Forelimb muscle (tissue), 1 donor: ENCODE results near the gene RRP1. TPM values are rescaled to one million over a fixed set of nuclear protein-coding genes. Genes with fewer than 3 reads are reported as not detected.
"Not testable (repeated sequence)": the region's sequence is repeated elsewhere in the genome, so short reads cannot be mapped to it uniquely, and the experiment has no call there.

Experiments used
- DNase-seq: peaks from one replicate; pipeline ENCODE4 v3.0.0-alpha.2; 2013; ENCODE audit warnings: low read depth
- polyA plus RNA-seq: library from polyadenylated mRNA; unstranded; fragments of 120-200 nt; gene quantifications from one replicate; pipeline ENCODE4 v1.2.1, GENCODE V29; 2013; ENCODE audit not compliant: insufficient read length

The RRP1 gene
- polyA plus RNA-seq, 1 donor = 16.9 TPM

DNA sequence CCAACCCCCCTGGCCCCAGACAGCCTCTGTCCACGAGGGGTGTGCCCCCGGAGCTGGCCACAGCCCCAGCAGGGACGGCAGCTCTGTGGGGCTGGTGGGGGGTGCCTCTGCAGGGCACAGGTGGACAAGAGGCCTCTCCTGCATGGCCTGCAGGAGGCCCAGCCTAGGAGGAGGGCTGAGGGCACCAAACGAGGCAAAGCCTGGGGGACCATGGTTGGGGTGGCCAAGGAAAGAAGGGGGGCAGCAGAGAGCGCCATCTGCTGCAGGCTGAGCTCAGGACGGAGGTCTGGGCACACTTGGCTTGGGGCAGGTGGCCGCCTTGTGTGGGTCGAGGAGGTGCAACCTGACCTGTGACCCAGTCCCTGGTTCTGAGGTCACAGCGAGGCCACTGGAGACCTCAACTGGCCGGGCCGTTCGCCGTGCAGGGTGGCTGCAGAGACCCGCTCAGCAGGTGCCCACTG is 27.3 kb downstream of the RRP1 start:
- DNase-seq = no peak

- no peak for DNase-seq
These were observed 28.0 kb downstream of the RRP1 start for GRCh38 chr21:43817157-43818086.

DNA sequence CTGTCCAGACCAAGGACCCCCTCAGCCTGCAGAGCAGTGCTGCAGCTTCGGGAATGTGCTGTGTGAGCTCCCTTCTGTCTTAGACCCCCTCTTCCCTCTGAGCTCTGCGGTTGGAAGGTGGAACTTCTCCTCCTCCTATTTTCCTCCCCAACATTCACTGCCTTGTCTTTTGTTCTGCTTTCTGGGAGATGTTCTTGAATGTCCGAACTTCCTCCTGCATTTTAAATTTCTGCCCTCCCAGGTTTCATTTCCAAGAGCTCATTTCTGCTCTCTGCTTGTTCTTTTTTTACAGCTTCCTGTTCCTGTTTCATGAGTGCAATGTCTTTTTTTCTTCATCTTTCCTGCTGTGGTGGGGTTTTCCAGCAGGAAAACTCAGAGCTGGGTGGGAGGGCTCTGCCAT is 29.3 kb downstream of the RRP1 start:
- no peak for DNase-seq

DNA sequence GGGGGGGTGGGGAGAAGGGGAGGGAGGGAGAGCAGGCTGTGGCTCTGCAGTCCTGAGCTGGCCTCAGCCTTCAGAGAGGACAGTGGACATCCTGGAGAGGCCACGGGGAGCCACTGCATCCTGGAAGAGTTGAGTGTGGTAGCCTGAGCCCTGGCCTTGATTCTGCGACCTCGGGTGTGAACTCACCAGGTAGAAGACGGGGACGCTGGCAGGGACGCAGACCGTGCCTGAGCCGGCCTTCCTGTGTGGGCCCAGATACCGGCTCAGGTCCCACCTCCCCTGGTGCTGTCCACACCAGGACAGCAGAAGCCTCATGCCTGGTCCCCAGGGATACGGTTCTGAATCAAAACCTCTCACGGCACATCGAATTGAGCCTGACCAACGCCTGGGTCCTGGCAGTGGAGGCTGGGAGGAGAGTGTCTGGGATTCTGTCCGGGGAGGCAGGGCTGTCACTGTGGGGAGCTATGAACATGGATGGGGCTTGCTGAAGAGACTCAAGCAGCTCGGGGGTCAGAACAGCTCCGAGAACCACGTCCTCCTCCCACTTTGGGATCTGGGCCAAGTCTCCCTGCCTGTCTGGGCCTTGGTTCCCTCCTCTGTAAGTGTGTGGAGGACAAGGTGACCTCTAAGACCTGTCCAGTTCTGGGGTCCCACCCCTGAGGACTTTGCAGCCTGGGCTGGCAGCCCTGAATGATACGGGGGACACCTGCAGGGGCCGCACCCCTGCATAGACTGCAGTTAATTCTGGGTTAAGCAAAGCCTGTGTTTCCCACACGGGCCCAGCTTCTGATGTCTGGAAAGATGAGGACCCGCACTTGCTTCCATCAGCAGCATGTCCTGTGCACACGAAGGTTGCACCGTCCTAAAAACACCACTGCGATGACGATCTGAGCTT is 30.4 kb downstream of the RRP1 start:
- DNase-seq = no peak

GRCh38 chr21:43820466-43820865 is 31.1 kb downstream of the RRP1 start:
- DNase-seq = no peak

DNA sequence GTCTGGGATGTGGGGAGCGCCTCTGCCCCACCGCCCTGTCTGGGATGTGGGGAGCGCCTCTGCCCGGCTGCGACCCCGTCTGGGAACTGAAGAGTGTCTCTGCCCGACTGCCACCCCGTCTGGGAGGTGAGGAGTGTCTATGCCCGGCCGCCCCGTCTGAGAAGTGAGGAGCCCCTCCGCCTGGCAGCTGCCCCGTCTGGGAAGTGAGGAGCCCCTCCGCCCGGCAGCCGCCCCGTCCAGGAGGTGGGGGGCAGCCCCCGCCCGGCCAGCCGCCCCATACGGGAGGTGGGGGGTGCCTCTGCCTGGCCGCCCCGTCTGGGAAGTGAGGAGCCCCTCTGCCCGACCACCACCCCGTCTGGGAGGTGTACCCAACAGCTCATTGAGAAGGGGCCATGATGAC is 32.8 kb downstream of the RRP1 start:
- not testable (repeated sequence) for DNase-seq

DNA sequence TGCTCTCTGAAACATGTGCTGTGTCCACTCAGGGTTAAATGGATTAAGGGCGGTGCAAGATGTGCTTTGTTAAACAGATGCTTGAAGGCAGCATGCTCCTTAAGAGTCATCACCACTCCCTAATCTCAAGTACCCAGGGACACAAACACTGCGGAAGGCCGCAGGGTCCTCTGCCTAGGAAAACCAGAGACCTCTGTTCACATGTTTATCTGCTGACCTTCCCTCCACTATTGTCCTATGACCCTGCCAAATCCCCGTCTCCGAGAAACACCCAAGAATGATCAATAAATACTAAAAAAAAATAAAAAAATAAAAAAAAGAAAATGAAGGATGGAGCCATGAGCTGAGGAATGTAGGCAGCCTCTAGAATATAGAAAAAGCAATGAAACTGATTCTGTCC is 33.4 kb downstream of the RRP1 start:
- not testable (repeated sequence) for DNase-seq

DNA sequence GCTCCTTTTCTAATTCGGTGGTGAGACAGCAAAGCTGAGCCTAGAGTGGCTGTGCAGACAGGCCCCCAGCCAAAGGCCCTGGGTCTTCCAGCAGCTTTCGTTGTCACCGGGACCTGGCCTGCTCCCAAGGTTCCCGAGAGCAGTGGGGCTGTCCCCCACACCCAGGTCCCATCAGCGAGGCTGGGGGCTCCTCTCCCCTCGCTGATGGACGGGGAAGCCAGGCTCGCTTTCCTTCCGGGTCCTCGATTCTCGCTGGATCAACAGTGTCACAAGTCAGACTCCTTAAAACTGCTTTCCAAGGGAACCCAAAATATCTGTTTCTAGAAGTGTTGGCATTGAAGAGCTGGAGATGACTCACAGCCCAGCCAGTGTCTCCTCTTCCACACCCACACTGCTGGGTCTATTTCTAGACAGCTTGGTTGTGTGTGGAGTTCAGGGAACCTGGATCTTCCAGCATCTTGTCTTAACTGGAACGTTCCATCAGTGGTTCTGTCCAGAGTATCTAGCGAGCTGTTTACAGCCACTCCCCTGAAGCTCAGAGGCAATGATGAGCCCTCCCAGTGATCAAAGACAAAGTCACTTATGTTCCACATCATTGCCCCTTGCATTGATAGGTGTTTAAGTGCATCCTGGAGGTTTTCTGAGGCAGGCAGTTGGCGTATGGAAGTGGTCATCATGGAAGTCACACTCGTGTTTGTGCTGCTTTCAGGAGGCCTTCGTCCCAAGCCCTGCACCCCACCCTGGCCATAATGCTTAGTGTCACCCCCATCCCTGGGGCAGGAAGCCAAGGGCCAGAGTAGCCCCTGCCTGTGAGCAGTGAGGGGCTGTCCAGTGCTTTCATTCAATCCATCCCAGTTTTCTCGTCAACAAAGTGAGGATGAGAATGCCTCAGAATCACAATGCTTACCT is 35.2 kb downstream of the RRP1 start:
- DNase-seq = no peak

- DNase-seq = no peak
These were observed 36.0 kb downstream of the RRP1 start for GRCh38 chr21:43825242-43825935.

GRCh38 chr21:43825936-43826622 is 36.7 kb downstream of the RRP1 start:
- no peak for DNase-seq

DNA sequence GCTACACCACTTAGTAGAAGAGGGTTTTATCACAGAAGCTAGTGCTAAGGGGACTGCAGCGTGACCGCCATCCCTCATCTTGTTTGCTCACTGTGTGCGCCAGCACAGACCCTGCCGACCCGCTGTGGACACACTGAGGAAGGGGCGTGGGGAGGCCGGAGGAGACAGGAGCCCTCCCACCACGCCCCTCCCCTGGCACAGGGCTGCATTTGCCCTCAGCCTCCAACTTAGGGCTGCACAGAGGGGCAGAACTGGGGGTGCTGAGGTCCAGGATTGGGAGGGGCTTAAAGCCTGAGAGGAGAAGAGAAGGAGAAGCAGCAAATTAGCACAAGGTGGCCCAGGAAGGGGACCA is 37.2 kb downstream of the RRP1 start:
- DNase-seq = no peak

DNA sequence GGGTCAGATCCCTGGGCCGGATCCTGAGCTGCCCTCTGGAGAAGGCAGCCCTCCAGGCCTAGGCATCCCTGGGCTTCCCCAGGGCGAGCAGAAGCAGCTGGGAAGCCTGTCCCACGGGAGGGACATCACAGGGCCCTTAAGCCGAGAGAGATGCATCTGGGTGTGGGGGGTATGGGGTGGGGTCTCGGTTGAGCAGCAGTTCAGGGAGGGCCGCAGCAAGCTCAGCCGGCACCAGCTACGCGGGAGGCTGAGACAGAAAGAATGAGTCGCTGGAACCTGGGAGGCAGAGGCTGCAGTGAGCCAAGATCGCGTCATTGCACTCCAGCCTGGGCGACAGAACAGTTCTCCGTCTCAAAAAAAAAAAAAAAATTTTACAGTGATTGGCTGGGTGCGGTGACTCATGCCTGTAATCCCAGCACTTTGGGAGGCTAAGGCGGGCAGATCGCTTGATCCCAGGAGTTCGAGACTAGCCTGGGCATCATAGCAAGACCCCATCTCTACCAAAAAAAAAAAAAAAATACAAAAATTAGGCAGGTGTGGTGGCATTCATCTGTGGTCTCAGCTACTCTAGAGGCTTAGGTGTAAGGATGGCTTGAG is 37.7 kb downstream of the RRP1 start:
- no peak for DNase-seq

DNA sequence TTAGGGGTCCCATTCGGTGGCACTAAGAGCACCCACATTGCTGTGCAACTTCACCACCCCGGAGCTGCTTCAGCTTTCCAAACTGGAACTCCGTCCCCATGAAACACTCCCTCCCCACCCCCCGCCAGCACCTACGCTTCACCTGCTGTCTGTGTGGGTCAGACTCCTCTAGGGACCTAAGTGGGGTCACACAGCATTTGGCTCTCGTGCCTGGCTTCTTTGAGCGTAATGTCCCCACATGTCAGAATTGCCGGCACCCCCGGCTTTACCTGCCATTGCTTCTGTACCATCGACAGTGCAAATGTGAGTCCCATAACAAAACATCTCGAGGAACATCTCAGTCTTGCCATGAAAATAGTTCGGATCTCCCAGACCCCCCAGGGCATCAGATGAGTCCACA is 39.8 kb downstream of the RRP1 start:
- DNase-seq = no peak

GRCh38 chr21:43829575-43830119 is 40.3 kb downstream of the RRP1 start:
- no peak for DNase-seq

- no peak for DNase-seq
These were observed 42.8 kb downstream of the RRP1 start for GRCh38 chr21:43832158-43832550.

- no peak for DNase-seq
These were observed 43.3 kb downstream of the RRP1 start for GRCh38 chr21:43832648-43833047.

- DNase-seq = no peak
These were observed 44.9 kb downstream of the RRP1 start for GRCh38 chr21:43834146-43834905.

DNA sequence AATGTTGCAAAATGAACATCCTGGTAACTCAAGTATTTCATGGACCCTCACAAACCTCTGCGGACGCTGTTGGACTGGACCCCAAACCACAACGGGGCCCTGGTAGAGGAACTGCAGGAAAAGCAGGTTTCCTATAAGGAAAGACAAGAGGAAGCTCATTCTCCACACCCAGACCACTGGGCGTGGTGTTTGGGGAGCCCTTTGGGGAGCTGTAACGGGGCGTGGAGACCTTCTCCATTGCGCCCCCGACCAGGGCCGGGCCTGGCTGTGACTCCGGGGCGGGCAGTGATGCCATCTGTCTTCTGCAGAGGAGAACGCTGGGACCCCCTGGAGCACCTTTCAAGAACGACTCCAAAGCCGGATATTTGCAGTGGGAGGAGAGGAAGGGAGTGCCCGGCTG is 45.7 kb downstream of the RRP1 start:
- no peak for DNase-seq

DNA sequence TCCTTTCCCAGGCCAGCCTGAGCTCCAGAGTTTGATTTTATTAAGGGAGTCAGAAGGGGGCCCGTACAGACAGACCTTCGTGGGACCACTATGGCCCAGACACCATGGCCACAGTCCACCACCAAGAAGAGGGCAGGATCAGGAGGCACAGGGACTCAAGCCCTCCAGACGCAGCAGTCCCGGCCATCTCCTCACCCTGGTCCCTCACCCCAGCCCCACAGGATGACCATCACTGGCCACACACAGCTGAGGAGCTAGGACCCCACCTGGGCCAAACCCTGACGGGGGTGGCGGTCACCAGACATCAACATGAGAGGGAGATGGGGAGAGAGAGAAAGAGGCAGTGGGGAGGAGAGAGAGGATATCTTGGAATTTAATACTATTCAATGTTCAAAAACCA is 46.5 kb downstream of the RRP1 start:
- DNase-seq = no peak
